ENCODE data around the gene PRR12.
"Not testable (repeated sequence)": the region's sequence is repeated elsewhere in the genome, so short reads cannot be mapped to it uniquely, and the experiment has no call there.

PRR12 gene

GRCh38 chr19:49592486-49593232, 1.7 kb downstream of the PRR12 start:
- DNase-seq: no peak

GRCh38 chr19:49593233-49594113, 2.5 kb downstream of the PRR12 start:
- DNase-seq: peak; percentile 92

GRCh38 chr19:49594157-49594992, 3.4 kb downstream of the PRR12 start:
- DNase-seq: no peak

- no peak for DNase-seq
These were observed 4.2 kb downstream of the PRR12 start for GRCh38 chr19:49594993-49595818.

DNA sequence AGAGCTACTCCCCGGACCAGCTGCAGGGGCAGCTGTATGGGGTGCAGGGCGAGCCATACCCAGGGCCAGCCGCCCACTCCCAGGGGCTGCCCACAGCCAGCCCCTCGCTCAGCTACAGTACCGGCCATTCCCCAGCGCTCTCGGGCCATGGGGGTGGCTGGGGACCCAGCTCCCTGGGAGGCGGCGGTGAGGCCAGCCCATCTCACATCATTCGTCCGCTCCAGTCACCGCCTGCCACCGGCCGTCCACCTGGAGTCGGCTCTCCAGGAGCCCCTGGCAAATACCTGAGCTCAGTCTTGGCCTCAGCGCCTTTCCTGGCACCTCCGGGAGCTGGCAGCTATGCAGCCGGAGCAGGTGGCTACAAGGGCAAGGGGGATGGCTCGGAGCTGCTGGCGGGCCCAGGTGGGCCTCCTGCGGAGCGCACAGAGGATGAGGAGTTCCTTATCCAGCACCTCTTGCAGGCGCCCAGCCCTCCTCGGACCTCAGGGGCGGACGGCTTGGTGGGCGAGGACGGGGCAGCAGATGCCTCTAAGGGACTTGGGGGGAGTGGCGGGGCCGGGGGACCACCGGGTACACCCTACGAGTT, 4.9 kb downstream of the PRR12 start:
- DNase-seq: no peak

- no peak for DNase-seq
These were observed 5.4 kb downstream of the PRR12 start for GRCh38 chr19:49596407-49596806.

DNA sequence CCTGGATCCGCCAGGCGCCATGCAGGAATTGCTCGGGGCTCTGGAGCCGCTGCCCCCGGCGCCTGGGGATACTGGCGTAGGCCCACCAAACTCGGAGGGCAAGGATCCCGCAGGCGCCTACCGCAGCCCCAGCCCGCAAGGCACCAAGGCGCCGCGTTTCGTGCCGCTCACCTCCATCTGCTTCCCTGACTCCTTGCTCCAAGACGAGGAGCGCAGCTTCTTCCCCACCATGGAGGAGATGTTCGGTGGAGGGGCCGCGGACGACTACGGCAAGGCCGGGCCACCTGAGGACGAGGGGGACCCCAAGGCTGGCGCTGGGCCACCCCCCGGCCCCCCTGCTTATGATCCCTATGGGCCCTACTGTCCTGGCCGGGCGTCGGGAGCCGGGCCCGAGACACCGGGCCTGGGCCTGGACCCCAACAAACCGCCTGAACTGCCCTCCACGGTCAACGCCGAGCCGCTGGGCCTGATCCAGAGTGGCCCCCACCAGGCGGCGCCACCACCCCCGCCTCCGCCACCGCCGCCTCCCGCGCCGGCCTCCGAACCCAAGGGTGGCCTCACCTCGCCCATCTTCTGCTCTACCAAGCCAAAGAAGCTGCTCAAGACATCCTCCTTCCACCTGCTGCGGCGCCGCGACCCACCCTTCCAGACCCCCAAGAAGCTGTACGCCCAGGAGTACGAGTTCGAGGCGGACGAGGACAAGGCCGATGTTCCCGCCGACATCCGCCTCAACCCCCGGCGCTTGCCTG, 6.1 kb downstream of the PRR12 start:
- DNase-seq: no peak

DNA sequence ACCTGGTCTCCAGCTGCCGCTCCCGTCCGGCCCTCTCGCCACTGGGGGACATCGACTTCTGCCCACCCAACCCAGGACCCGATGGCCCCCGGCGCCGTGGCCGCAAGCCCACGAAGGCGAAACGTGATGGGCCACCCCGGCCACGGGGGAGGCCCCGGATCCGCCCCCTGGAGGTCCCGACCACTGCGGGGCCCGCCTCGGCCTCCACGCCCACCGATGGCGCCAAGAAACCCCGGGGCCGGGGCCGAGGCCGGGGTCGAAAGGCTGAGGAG, 6.7 kb downstream of the PRR12 start:
- no peak for DNase-seq

DNA sequence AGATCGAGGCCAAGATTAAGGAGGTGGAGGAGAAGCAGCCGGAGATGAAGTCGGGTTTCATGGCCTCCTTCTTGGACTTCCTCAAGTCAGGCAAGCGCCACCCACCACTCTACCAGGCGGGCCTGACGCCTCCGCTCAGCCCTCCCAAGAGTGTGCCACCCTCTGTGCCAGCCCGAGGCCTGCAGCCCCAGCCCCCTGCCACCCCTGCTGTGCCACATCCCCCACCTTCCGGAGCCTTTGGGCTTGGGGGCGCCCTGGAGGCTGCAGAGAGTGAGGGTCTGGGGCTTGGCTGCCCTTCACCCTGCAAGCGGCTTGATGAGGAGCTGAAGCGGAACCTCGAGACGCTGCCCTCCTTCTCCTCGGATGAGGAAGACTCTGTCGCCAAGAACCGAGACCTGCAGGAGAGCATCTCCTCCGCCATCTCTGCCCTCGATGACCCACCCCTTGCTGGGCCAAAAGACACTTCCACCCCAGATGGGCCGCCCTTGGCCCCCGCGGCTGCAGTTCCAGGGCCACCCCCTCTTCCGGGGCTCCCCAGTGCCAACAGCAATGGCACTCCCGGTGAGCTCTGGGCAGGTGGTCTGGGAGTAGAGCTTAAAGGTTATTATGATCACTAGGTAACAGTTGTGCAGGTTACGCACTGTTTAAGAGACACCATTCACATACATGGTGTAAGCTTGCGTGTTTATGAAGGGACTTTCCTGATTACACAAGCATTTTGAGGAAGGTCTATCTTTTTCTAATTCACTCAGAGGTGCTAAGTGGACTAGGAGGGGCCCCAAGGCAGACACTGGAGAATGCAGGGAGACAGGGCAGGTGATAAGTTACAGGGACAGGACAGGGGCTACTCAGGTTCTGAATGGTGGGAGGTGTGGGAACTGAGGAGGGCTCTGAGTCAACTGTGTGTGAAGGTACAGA, 8.7 kb downstream of the PRR12 start:
- DNase-seq: peak; percentile 65

DNA sequence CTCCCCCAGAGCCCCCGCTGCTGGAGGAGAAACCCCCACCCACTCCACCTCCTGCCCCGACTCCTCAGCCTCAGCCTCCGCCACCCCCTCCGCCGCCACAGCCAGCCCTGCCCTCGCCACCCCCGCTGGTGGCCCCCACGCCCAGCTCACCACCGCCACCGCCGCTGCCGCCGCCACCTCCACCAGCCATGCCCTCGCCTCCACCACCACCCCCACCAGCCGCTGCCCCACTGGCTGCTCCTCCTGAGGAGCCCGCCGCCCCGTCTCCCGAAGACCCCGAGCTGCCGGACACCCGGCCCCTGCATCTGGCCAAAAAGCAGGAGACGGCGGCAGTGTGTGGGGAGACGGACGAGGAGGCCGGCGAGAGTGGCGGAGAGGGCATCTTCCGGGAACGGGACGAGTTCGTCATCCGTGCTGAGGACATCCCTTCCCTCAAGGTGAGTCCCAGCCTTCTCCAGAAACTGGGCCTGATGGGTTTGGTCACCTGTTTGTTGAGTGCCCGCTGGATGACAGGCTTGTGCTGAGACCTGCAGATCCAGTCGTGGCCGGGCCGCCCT, 10.6 kb downstream of the PRR12 start:
- DNase-seq: no peak

DNA sequence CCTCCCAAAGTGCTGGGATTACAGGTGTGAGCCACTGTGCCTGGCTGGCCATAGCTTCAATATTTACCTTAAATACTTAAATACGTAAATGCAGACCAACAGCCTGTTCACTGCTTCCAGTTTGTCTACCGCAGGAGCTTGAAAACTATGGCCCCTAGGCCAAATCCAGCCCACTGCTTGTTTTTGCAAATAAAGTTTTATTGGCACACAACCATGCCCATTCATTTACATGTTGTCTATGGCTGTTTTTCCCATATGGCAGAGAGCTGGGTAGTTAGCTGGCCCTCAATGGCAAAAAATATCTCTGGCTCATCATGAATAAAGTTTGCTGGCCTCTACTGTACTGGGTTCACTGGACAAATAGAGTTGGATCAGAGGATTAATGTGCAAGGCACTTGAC, 11.8 kb downstream of the PRR12 start:
- DNase-seq: no peak

DNA sequence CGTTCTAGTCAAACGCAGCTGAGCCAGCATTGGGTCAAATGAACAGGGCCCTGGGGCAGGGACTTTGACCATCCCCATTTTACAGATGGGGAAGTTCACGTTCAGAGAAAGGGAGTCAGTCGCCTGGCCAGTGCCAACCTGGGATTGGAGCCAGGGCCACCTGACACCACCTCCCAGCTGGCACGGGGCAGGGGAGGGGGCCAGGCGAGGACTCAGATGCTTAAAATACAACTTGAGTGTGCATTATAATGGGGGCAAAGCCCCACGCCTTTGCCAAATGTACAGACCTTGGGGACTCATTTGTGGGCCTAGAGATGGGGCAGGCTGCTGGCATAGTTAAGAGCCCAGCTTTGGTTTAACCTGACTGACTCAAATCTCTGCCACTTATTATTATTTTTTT, 14.6 kb downstream of the PRR12 start:
- DNase-seq: no peak

DNA sequence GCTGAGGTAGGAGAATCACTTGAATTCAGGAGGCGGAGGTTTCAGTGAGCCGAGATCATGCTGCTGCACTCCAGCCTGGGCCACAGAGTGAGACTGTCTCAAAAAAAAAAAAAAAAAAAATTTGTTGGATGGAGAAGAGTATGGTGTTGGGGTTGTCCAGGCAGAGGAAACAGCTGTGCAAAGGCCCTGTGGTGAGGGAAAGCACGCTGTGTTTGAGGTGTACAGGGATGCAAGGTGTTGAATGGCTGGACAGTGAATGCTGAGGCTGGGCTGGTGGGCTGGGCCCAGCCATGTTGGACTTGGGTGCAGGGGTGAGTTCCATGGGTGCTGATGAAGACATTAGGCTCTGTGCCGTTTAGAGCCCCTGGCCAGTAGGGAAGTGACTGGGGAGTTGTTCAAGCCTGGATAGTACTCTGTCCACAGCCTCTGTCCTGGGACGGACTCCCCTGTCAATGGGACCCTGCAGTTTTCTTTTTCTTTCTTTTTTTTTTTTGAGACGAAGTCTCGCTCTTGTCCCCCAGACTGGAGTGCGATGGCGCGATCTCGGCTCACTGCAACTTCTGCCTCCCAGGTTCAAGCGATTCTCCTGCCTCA, 18.6 kb downstream of the PRR12 start:
- no peak for DNase-seq

DNA sequence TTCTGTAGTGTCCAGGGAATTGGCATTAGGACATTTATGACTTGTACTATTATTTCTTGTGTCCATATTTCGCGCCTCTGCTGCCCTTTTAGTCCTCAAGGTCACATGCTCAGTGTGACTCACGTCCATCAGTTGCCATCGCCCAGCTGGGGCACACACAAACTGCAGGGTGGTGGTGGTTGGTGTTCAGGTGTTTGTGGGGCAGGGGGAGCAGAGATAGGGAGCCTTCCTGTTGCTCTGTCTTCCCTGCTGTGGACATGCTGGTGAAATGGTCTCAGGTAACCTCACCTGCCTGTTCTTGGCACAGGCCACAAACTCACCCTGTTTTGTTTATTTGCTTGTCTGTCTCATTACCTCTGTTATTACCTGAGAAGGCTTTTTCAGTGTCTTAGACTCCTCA, 22.4 kb downstream of the PRR12 start:
- DNase-seq: peak; percentile 55

DNA sequence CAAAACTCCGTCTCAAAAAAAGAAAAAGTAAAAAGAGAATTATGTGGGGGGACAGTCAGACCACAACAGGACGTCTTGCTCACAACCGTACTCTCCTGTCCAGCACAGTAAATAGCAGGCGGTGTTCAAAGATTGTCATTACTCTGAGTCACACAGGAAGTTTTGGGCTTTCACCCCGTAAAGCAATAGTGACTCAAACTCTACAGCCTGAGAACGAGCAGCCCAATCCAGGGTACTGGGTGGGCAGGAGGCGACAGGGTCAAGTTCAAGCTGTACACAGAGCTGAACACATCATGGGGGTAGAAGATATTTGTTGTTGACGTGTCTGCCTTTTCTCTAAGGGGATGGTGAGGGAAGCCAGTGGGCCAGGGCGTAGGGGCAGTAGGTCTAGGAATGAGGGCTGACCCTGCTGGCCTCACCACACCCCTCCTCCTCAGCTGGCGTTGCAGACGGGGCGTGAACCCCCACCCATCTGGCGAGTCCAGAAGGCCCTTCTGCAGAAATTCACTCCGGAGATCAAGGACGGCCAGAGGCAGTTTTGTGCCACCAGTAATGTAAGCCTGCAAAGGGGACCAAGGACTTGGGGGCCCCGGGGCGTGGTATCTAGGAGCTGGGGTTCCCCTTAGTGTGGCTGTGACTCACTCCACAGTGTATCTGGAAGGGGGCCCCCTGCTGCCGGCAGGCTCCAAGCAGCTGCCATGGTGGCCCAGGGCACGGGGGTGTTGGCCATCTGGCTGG, 23.3 kb downstream of the PRR12 start:
- DNase-seq: peak; percentile 64

- no peak for DNase-seq
These were observed 24.9 kb downstream of the PRR12 start for GRCh38 chr19:49615861-49616260.

DNA sequence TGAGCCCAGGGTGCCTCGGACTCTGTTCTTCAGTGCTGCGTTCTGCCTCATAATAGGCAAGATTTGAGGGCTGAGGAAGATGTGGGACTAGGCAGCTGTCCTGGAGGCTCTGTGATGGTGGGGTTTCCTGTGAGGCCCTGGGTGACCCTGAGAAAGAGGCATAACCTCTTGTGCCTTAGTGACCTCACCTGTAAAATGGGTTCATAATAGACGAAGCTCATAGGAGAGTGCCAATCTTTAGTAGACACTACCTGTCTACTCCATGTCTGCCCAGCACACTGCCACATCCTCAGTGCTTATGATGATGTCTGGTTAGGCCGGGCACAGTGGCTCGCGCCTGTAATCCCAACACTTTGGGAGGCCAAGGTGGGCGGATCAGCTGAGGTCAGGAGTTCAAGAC, 25.6 kb downstream of the PRR12 start:
- no peak for DNase-seq

DNA sequence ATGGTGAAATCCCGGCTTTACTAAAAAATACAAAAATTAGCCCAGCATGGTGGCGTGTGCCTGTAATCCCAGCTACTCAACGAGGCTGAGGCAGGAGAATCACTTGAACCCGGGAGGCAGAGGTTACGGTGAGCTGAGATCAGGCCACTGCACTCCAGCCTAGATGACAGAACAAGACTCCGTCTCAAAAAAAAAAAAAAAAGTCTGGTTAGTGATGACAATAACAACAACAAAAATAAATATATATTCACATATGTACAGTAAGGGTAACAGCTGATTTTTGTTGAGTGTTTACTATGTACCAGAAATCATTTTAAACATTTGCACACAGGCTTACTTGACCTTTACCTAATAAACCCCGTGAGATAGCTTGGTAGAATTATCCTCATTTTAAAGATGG, 26.0 kb downstream of the PRR12 start:
- DNase-seq: no peak

DNA sequence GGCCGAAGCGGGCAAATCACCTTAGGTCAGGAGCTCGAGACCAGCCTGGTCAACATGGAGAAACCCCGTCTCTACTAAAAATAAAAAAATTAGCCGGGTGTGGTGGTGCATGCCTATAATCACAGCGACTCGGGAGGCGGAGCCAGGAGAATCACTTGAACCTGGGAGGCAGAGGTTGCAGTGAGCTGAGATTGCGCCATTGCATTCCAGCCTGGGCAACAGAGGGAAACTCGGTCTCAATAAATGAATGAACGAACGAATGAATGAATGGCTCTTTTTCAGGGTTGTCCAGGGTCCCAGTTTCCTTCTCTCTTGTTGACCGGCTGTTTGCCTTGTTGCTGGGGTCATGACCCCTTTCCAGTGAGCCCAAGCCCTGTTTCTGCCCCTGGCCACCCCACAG, 26.9 kb downstream of the PRR12 start:
- DNase-seq: not testable (repeated sequence)

Measured in inflammatory macrophage treated with lipopolysaccharide for 4 hours (primary cell).